OCI-LY7 (cell line): ENCODE measurements around the gene RNASET2.

ENCODE experiments used
- CTCF ChIP-seq: fragments of 200-600 bp; sonication (generic); conservative IDR thresholded peaks from 2 replicates; pipeline ENCODE4 v1.5.1; 2014; ENCODE audit warnings: mild to moderate bottlenecking, antibody characterized with exemption, low read length, moderate library complexity, mixed read lengths
- EZH2phosphoT487 ChIP-seq: fragments of 200-600 bp; sonication (generic); IDR thresholded peaks from 2 replicates; pipeline ENCODE4 v1.6.1; 2018; ENCODE audit warnings: low read depth, borderline replicate concordance, mild to moderate bottlenecking, mixed run types, antibody characterized with exemption, low read length, moderate library complexity, mixed read lengths

GRCh38 chr6:166925141-166925996 is 31.0 kb downstream of the RNASET2 start:
- TF ChIP-seq CTCF (no peak), EZH2phosphoT487 (no peak)
